Thoracic aorta (tissue), 2 donors: ENCODE measurements around the gene KRTAP10-11. TPM values are rescaled to one million over a fixed set of nuclear protein-coding genes. Genes with fewer than 3 reads are reported as not detected.
"Not testable (repeated sequence)": the region's sequence is repeated elsewhere in the genome, so short reads cannot be mapped to it uniquely, and the experiment has no call there.

Experiments used
- ATAC-seq: fragments of 150-250 bp; one replicate; pipeline ENCODE4 v1.8.0; 2017; ENCODE audit warnings: low read depth; ENCODE audit not compliant: insufficient number of reproducible peaks, low FRiP score
- DNase-seq: peaks from one replicate; pipeline ENCODE4 v3.0.0-alpha.2; 2020; ENCODE audit warnings: low spot score
- H3K27ac ChIP-seq, 2 donors: fragments of 200-600 bp; sonication (generic); 1 replicate in 1 of 2; 2 replicates in 1 of 2; pipeline ENCODE4 v1.5.1; 2016; ENCODE audit warnings: mild to moderate bottlenecking in 2 of 2, moderate library complexity in 2 of 2
- H3K27me3 ChIP-seq: fragments of 200-600 bp; sonication (generic); replicated peaks from 2 replicates; pipeline ENCODE4 v1.6.0; 2016; ENCODE audit warnings: mild to moderate bottlenecking; ENCODE audit not compliant: insufficient read depth
- H3K36me3 ChIP-seq: fragments of 200-600 bp; sonication (generic); one replicate; pipeline ENCODE4 v1.5.1; 2016
- H3K4me1 ChIP-seq, 2 donors: fragments of 200-600 bp; sonication (generic); 1 replicate in 1 of 2; 2 replicates in 1 of 2; pipeline versions ENCODE4 v1.5.1 to v1.6.0; 2016; ENCODE audit warnings: low read depth in 2 of 2, mild to moderate bottlenecking in 1 of 2; ENCODE audit not compliant: control insufficient read depth in 1 of 2
- H3K4me3 ChIP-seq: fragments of 200-600 bp; sonication (generic); 2 replicates; pipeline ENCODE4 v1.5.1; 2016; ENCODE audit warnings: mild to moderate bottlenecking
- H3K9me3 ChIP-seq: fragments of 200-600 bp; sonication (generic); 2 replicates; pipeline ENCODE4 v1.5.1; 2016
- CTCF ChIP-seq: fragments of 200-600 bp; sonication (generic); IDR thresholded peaks from one replicate; pipeline ENCODE4 v1.5.1; 2019; ENCODE audit warnings: antibody characterized with exemption
- total RNA-seq, 2 donors: library from RNA; depleted of rRNA; stranded (reverse); fragments of >200 nt; gene quantifications; one replicate each; pipeline versions ENCODE4 v1.1.0 to v1.2.3, GENCODE V29; 2016

KRTAP10-11 gene
- total RNA-seq, 2 donors from 2014 or later, result not detected

GRCh38 chr21:44628707-44629391, 17.4 kb upstream of the KRTAP10-11 start:
- DNase-seq (no peak), ATAC-seq (no peak)
- Histone ChIP-seq H3K27ac (no peak overlapping the region), H3K27me3 (no peaks in the 10 kb centered on the region), H3K4me1 (no peaks in the 10 kb centered on the region), H3K9me3 (peaks cover 10% of the 10 kb centered on the region), H3K36me3 (no peaks in the 10 kb centered on the region), H3K4me3 (no peak overlapping the region)
- TF ChIP-seq CTCF, result no peak

- ATAC-seq, result no peak
Measured at GRCh38 chr21:44630440-44630839, 15.8 kb upstream of the KRTAP10-11 start.

GRCh38 chr21:44632067-44632466, 14.1 kb upstream of the KRTAP10-11 start:
- DNase-seq (no peak), ATAC-seq (no peak)
- Histone ChIP-seq H3K4me1 (no peaks in the 10 kb centered on the region), H3K27me3 (no peaks in the 10 kb centered on the region), H3K36me3 (no peaks in the 10 kb centered on the region), H3K27ac (no peak overlapping the region), H3K4me3 (no peak overlapping the region), H3K9me3 (peaks cover 10% of the 10 kb centered on the region)
- no peak for TF ChIP-seq CTCF

More at GRCh38 chr21:44630440-44630839, 15.8 kb upstream of the KRTAP10-11 start:
- TF ChIP-seq CTCF, result no peak
- no peaks in the 10 kb centered on the region for H3K36me3 ChIP-seq
- peaks cover 10% of the 10 kb centered on the region for H3K9me3 ChIP-seq
- no peak for DNase-seq
- H3K4me3 ChIP-seq, result no peak overlapping the region
- no peak overlapping the region for H3K27ac ChIP-seq
- H3K27me3 ChIP-seq, result no peaks in the 10 kb centered on the region
- no peaks in the 10 kb centered on the region for H3K4me1 ChIP-seq

GRCh38 chr21:44636209-44637017, 9.8 kb upstream of the KRTAP10-11 start:
- DNase-seq, result no peak
- ATAC-seq, result no peak
- Histone ChIP-seq H3K4me3 (no peak overlapping the region), H3K4me1 (no peaks in the 10 kb centered on the region), H3K36me3 (no peaks in the 10 kb centered on the region), H3K27me3 (no peaks in the 10 kb centered on the region), H3K9me3 (peaks cover 10% of the 10 kb centered on the region), H3K27ac (no peak overlapping the region)
- TF ChIP-seq CTCF, result no peak

- H3K27me3 ChIP-seq, result no peaks in the 10 kb centered on the region
- no peak for TF ChIP-seq CTCF
- DNase-seq, result no peak
- H3K27ac ChIP-seq, result no peak within 1 kb of the TSS
- peaks cover 5% of the 10 kb centered on the region for H3K9me3 ChIP-seq
- ATAC-seq, result no peak
- no peak within 1 kb of the TSS for H3K4me3 ChIP-seq
- no peaks in the 10 kb centered on the region for H3K36me3 ChIP-seq
- H3K4me1 ChIP-seq, result no peaks in the 10 kb centered on the region
Measured at GRCh38 chr21:44637018-44637850, 9.0 kb upstream of the KRTAP10-11 start, which contains the start of gene KRTAP10-10. KRTAP10-10 (plus strand) TSS chr21:44637356; CDS start chr21:44637418, 62 bp downstream.

- not testable (repeated sequence) for ATAC-seq, H3K4me1 ChIP-seq, H3K27ac ChIP-seq, H3K4me3 ChIP-seq, H3K27me3 ChIP-seq, H3K36me3 ChIP-seq, DNase-seq, H3K9me3 ChIP-seq
Measured at GRCh38 chr21:44637851-44638348, 8.3 kb upstream of the KRTAP10-11 start.
